GM21576 (cell line): ENCODE data around the gene CA5A.
"Not testable (repeated sequence)": the region's sequence is repeated elsewhere in the genome, so short reads cannot be mapped to it uniquely, and the experiment has no call there.

Experiments used
- ATAC-seq: cut with Tn5 transposase; IDR thresholded peaks from one replicate; pipeline ENCODE4 v1.9.1; 2021; ENCODE audit warnings: mild to moderate bottlenecking, moderate library complexity; ENCODE audit not compliant: unreplicated experiment

Gene CA5A

DNA sequence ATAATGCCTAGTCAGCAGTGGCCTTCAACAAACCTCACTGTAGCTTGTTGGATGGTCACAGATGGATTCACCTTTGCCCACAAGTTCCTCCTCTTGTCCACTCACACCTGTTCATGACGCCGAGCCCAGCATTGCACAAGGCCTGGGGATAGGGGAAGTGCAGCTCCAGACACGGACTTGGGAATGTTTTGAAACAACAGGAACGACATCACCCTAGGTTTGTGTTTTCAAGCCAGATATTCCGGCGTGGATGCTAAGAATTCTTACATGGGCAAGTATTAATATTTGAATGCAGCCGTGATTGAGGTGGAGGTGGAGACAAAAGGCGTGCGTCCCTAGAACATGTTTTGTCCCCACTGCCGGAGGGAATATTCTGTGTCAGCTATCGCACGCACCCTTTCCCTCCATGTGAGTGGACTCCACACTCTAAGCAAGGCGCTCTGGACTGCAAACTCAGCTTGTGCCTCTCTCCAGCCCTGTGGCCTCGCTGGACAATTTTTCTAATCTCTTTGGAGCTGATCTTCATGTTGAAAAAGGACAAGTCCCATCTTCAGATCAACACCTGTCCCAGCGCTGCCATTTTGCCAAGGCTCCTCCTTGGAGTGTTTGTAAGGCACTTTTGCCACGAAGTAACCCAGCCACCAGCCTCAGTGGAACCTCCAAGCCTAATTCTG, 12.9 kb upstream of the CA5A start:
- ATAC-seq: no peak

DNA sequence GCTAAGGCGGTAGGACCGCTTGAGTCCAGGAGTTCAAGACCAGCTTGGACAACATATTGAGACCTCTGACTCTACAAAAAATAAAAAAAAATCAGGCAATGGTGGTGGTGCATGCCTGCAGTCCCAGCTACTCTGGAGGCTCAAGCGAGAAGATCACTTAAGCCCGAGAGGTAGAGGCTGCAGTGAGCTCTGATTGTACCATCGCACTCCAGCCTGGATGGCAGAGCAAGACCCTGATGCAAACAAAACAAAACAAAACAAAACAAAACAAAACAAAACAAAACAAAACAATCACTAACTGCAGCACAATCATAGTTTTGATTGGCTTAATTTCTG, 12.4 kb upstream of the CA5A start:
- ATAC-seq: no peak

DNA sequence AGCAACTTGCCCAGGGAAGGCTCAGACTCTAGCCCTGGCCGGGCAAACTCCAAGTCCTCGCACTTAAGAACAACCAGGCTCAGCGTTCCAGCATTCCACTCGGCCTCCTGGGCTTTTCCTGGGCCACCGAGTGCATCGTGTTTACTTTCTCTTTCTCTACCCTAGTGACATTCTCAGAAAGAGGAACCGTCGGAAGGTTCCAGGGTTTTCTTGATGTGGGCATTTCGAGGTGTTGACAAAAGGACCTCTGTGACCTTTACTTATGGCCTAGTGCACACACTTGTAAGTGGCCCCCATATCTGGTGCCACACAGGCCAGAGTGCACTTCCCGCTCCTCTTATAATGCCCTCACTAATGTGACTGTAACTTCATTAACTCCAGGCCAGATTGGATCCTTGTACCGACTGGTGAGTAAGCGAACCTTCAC, 11.8 kb upstream of the CA5A start:
- ATAC-seq: no peak

DNA sequence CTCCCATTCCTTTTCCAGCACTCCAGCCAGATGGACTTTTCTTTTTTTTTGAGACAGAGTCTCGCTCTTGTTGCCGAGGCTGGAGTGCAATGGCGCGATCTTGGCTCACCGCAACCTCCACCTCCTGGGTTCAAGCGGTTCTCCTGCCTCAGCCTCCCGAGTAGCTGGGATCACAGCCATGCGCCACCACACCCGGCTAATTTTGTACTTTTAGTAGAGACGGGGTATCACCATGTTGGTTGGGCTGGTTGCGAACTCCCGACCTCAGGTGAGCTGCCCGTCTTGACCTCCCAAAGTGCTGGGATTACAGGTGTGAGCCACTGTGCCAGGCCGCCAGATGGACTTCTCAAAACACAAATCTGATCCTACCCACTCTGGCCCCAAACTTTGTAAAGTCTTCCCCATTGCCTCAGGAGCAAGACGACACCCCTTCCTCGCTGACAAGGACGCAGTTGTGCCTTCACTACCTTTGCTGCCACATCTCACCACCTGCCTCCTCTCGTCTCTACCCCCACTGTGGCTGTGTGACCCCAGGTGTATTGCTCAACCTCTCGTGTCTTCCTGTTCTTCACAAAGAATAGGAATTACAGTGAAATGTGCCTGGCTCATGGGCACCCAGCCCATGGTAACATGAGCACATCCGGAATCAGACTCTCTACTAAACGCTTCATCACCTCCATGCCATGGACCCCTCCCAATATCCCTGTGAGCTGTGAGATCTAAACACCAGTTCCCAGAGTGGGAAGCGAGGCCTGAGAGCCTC, 11.2 kb upstream of the CA5A start:
- no peak for ATAC-seq

DNA sequence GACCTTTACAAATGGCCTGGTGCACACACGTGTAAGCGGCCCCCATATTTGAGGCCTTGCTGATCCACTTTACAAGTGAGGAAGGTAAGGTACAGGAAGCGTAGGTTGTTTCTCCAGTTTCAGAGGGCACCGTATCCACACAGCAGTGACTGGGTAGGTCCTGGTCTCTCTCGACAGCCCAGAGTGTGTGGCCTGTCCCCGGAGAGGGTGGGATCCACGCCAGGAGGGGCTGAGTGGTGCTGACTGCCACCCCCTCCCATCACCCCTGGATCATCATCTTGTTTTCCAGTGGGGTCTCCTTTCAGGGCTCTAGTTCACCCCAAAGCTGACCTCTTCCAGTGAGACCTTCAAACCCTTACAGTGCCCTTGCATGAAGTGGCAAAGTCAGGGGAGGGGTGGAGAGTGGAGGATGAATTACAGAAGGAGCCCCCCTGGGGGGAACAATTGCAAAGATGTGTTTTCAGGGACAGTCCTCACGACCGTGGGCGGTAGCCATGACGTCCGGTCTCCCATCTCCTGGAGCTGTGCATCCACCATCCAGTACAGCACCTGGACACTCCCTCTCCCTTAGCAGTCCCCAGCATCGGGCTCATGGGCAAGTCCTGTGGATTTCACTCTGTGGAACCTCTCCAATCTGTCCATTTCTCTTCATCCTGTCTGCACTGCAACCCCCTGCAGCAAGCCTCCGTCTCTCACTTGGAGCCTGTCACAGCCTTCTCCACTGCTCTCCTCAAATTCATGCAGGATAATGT, 10.4 kb upstream of the CA5A start:
- no peak for ATAC-seq

DNA sequence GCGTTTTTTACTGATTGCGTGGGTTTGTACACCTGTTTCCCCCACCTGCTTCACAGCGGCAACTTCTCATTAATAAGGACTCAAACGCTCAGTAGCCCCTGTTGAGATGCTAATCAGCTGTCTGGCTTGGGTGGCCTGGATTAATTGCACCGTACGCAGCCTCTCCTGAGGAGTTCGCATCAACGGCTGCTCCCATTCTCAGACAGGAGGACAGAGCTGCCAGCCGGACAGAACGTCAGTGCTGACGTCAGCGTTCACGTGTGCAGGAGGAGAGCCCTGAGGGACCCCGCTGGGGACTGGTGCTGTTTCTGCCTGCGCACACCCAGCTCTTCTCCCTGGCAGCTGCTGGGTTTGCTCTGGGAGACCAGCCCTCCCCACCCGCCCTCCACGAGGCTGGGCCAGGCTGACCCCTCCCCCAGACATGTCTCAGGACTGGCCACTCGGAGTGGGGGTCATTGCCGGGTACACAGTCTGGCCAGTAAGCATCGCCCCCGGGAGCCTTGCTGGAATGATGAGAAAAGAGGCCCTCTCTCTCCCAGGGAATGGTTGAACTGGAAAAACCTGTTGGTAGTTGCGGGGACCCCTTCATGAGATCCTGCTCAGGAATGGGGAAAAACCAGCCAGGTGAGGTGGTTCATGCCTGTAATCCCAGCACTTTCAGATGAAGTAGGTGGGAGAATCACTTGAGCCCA, 9.2 kb upstream of the CA5A start:
- ATAC-seq: no peak

DNA sequence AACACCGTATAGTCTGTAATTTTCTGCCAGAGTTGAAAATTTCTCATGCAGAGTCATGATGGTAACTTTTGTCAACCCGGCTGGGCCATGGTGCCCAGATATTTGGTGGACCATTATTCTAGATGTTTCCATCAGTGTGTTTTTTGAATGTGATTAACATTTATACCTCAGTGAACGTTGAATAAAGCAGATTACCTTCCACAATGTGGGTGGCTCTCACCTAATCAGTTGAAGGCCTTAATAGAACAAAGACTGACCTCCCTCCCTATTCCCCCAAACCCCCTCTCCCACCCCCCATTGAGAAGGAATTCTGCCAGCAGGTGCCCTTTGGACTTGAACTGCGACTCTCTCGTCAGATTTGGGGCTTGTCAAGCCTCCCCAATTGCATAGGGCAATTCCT, 6.4 kb upstream of the CA5A start:
- no peak for ATAC-seq

DNA sequence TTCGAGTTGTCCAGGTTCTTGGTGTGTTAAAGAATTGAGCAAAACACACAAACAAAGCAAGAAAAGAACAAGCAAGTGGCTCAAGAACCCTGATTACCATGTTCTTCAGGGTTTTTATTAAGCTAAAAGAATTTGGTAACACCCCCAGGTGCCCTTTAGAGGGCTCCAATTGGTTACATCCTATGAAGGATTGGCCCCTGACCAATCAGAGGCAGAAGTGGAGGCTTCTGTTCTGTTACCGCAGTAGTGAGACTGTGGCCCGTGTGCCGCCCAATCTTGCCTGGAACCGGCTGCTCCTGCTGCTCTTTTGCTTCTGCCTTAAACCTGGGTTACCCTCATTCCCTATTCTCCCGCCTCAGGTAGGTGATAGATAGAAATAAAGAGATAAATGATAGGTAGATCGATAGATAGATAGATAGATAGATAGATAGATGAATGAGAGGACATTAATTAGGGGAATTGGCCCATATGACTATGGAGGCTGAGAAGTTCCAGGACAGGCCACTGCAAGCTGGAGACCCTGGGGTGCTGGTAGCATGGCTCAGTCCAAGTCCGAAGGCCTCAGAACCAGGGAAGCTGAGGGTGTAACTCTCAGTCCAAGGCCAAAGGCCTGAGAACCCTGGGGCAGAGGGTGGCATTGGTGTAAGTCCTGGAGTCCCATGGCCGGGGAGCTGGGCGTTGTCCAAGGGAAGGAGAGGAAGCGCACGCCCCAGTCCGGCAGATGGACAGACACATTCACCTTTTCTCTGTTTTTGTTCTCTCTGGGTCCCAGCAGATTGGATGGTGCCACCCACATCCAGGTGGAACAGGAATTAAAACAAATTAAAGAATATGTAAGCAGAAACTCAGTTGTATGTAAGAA, 3.5 kb upstream of the CA5A start:
- ATAC-seq: no peak

DNA sequence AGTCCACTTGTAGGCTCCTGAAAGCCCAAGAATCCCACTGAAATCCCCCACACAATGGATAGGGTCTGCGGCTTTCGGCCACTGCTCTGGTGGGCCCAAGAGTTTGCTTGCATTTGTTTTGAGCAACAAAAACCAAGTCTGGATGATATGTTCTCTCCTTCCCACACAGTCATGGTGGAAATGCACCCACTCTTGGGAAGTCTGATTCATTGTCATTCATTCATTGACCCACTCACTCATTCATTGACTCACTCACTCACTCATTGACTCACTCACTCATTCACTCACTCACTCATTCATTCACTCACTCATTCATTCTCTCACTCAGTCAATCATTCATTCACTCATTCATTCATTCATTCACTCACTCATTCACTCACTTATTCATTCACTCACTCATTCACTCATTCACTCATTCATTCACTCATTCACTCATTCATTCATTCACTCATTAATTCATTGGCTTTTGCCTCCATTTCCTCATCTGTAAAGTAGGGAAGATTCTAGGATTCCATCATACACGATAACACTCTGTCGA, 2.2 kb upstream of the CA5A start:
- ATAC-seq: no peak

DNA sequence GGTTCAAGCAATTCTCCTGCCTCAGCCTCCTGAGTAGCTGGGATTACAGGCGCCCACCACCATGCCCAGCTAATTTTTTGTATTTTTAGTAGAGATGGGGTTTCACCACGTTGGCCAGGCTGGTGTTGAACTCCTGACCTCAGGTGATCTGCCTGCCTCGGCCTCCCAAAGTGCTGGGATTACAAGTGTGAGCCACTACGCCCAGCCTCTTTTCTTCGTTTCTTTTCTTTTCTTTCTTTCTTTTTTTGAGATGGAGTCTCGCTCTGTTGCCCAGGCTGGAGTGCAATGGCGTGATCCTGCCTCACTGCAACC, 858 bp upstream of the CA5A start:
- not testable (repeated sequence) for ATAC-seq

DNA sequence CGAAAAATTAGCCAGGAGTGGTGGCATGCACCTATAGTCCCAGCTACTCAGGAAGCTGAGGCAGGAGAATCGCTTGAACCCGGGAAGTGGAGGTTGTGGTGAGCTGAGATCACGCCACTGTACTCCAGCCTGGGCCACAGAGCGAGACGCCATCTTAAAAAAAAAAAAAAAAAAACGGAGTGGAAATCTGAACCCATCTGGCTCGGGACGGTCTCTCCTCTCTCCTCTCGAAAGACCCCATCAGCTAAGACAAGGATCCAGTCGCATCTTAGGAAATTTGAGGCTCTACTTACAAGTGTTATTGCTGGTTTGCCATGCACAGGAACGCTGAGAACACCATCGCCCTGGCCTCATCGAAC, 334 bp downstream of the CA5A start:
- not testable (repeated sequence) for ATAC-seq

DNA sequence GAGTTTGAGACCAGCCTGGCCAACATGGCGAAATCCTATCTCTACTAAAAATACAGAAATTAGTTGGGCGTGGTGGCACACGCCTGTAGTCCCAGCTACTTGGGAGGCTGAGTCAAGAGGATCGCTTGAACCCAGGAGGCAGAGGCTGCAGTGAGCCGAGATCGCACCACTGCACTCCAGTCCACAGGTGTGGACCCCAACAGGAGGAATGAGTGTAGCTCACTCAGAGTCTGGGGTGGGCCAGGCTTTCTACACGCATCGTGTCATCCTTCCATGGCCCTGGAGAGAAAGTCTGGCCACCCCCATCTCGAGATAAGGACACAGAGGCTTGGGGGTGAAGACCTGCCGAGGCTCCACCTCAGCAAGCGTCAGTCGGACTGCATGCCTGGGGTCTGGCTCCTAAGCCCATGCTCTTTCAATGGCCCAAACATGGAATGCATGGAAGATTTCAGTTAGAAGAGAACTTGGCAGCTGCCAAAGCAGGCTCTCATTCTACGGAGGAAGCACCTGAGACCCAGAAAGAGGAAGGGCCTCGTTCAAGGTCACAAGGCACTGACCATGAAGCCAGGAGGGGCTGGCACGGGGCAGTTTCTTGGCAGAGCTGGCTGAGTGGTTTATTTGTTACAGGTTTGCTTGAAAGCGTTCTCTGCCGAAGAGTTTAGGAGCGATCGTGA, 1.4 kb downstream of the CA5A start:
- ATAC-seq: not testable (repeated sequence)

DNA sequence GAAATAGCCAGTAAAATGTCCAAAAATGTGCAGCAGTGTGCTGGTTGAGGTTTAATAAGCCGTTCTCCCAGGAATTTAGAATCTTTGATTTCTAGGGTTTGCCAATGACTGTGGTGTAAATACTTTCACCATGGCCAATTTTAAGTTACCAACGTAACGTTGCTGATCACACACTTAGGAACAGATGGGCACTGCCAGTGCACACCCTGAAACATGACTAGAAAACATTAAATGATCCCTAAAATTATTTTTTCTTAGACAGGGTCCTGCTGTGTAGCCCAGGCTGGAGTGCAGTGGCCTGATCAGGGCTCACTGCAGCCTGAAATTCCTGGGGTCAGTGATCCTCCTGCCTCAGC, 3.2 kb downstream of the CA5A start:
- no peak for ATAC-seq

DNA sequence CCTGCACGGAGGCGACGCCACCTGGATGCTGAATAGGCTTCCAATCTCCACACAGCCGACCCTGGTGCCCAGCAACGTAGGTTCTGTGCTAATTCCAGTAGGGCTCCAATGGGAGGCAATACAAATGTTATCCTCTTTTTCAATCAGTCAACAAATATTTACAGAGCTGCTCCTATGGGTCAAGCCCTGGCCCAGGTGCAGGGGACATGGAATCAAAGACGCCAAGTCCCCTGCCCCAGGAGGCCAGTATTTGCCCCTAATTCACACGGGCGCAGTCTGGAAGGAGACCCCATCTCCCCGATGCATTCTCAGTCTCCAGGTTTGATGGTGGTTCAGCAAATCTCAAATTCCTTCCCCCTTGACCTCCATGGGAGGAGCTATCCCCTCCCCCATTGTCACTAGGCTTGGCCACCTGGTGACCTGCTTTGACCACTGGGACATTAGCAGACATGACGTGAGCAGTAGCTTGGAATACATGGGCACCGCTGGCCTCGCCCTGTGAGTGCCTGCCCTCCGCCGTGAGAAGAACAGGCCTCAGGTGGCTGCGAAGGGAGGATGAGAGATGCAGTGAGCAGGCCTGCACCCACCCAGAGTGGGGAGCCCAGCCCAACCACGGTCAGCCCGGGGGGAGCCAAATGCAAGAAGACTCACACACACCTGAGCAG, 3.7 kb downstream of the CA5A start:
- ATAC-seq: not testable (repeated sequence)

DNA sequence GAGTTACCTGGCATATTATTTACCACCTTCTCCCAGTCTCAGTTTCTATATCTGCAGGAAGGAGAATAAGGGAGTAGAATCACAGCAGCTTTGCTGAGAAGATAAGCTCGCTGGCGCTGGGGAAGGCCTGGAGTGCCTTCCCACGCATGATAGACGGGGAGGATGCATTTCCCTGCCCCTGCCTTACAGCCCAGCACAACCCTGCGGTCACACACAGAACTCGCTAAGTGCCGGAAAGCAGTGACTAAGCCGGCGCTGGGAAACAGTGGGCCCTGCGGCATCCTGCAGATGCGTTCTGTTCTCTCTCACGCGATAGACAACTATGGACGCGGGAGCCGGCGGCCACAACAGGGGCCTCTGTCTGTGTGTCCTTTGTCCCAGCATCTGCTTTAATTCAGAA, 4.8 kb downstream of the CA5A start:
- ATAC-seq: no peak

DNA sequence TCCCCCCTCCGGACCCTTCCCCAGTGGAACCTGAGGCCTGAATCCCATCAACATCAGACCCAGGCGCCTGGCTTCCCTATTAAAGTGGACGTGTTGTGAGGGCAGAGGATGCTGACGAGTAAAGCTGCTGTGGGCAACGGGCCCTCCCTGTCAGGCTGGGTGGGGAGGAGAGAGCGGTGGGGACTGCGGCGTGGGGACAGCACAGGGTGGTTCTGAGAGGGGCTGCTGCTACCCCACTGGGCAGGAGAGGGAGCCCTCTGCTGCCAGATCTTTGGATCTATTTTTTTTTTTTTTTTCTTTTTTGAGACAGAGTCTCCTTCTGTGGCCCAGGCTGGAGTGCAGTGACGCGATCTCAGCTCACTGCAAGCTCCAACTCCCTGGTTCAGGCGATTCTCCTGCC, 5.9 kb downstream of the CA5A start:
- no peak for ATAC-seq

DNA sequence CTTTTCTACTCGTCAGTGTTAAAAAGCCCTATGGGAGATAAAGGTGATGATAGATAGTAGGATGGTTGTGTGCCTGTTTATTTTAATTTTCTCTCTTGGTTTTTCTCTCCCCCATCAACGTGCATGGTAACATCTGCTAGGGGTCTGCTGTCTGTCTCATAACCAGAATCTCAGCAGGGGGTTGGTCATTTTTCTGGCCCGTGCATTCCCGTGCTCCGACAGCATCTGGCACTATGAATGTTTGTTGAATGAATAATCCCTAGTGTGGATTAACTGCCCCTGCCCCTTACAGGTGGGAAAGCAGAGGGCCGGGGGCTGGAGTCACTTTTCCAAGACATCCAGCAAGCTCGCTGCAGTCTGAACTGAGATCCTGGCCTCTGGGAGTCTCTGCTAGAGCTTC, 6.3 kb downstream of the CA5A start:
- no peak for ATAC-seq

DNA sequence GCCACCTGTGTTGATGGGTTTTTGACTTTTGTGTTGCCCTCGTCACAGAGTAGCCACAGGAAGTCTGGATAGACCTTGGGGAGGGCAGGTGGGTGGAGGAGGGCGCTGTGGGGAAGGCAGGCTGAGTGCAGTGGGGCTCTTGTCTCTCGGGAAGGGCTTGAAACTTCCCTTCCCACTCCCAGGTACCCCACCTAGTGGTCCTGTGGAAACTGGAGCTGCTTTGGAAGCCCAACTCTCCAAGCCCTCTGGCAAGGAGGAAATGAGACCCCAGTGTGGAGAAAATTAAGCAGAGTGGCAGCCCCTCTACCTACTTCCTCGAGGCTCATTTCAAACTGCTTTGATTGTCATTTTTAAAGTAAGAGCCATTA, 9.2 kb downstream of the CA5A start:
- ATAC-seq: no peak
